ENCODE results near the gene DDX41. TPM values are rescaled to one million over a fixed set of nuclear protein-coding genes. Genes with fewer than 3 reads are reported as not detected.

The DDX41 gene
- total RNA-seq, 1 experiment from 2014 or later: 318 TPM

DNA sequence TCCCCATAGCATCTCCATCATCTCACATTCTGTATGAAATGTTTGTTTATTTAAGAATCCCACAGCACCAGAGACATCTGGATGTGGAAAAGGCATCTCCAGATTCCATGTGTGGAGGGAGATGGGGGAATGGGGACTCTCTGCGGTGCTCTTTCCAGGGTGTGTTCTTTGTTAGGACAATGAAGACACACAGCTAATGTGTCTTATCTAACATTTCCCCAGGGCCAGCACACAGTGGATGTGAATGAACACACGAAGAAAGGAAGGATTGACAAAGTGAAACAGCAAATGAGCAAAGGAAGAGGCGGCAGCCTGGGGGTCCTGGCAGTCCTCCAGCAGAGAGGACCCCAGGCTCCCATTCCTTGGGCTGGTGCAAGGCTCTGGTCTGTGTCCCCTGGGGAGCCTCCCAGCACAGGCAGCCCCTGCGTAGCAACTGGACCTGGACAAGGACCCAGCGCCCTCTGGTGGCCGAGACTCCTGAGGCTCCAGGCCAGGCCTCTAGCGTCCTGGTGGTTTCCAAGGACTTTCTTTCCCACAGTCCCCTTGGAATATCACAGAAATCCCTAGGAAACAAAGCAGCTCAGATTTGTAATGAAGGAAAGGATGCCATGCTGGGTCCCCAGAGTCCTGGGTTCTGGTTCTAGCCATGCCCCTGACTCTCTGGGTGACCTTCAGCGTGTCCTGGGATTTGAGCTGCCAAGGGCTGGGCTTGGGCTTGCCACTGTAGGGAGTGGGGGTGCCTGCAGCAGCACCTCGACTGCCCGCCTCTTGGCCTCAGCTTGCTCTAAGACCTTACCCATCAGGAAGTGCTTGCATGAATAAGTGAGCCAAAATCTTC lies 15.9 kb downstream of the DDX41 start:
- Histone ChIP-seq H3F3A (ENCODE audit: low read length, unreplicated experiment) (peaks cover under 1% of the 10 kb centered on the region), H3K27ac (ENCODE audit: low read length) (no peak overlapping the region), H3K36me3 (ENCODE audit: low read depth, low read length) (no peaks in the 10 kb centered on the region), H3K4me2 (ENCODE audit: low read length) (no peak overlapping the region), H3K4me3 (ENCODE audit: low read length) (no peak overlapping the region), H3K79me2 (ENCODE audit: low read length) (peaks cover 11% of the 10 kb centered on the region), H3K9me3 (ENCODE audit: low read length) (no peaks in the 10 kb centered on the region), H3K4me1 (ENCODE audit: insufficient read depth, low read length) (peaks cover 11% of the 10 kb centered on the region), H2AFZ (ENCODE audit: low read length) (no peak overlapping the region), H3K9ac (ENCODE audit: low read length) (no peak overlapping the region), H3K27me3 (ENCODE audit: low read length) (no peaks in the 10 kb centered on the region), H3K9me2 (replicated peaks; ENCODE audit: low read length) (no peaks in the 10 kb centered on the region), H4K20me1 (ENCODE audit: low read length) (peaks cover under 1% of the 10 kb centered on the region; the same call in 1 of the 2 replicates)
- ATAC-seq (peak; percentile 48), DNase-seq (peak; percentile 88)
- intact Hi-C loops (cut with micrococcal nuclease): loop anchor here (1.0 to 5.0 kb wide), 4 partner anchors 46 to 389 kb away; no protein-coding TSS in a partner anchor
- no TSS peak for BruUV-seq (replicated peaks)
- ChIA-PET CTCF (interaction anchor here (0.6 kb wide), 1 partner anchor 110 kb away, joined by 4 read pairs; no protein-coding TSS in a partner anchor), POLR2A (ENCODE audit: unreplicated experiment) (no interaction called here)
- TF ChIP-seq EZH2phosphoT487 (IDR thresholded peaks at IDR 0.05; ENCODE audit: borderline replicate concordance, low read length): no peak
- TF ChIP-seq, protein P1, sequence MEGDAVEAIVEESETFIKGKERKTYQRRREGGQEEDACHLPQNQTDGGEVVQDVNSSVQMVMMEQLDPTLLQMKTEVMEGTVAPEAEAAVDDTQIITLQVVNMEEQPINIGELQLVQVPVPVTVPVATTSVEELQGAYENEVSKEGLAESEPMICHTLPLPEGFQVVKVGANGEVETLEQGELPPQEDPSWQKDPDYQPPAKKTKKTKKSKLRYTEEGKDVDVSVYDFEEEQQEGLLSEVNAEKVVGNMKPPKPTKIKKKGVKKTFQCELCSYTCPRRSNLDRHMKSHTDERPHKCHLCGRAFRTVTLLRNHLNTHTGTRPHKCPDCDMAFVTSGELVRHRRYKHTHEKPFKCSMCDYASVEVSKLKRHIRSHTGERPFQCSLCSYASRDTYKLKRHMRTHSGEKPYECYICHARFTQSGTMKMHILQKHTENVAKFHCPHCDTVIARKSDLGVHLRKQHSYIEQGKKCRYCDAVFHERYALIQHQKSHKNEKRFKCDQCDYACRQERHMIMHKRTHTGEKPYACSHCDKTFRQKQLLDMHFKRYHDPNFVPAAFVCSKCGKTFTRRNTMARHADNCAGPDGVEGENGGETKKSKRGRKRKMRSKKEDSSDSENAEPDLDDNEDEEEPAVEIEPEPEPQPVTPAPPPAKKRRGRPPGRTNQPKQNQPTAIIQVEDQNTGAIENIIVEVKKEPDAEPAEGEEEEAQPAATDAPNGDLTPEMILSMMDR (conservative IDR thresholded peaks at IDR 0.05; ENCODE audit: low read depth, low read length): peak; percentile 98
- TF ChIP-seq EZH2 (IDR thresholded peaks at IDR 0.05; ENCODE audit: low read length, unreplicated experiment): no peak

DNA sequence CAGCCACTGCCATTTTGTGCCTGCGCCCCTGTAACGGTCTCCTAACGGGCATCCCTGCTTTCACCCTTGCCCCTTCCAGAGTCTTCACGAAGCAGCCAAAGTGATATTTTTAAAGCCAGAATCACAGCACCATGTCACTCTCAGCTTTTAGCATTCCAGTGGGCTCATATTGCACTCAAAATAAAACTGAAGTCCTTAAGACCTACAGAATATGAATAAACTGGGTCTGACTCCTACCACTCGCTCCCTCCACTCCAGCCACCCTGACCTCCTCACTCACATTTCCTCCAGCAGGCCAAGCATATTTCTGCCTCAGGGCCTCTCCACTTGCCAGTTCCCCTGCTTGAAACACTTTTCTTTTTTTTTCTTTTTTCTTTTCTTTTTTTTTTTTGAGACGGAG lies 16.9 kb downstream of the DDX41 start:
- no peaks in the 10 kb centered on the region for H3K27me3 ChIP-seq (ENCODE audit: low read length)
- CTCF ChIA-PET: no interaction called here
- H2AFZ ChIP-seq (ENCODE audit: low read length): no peak overlapping the region
- no peak overlapping the region for H3K4me2 ChIP-seq (ENCODE audit: low read length)
- POLR2A ChIA-PET (ENCODE audit: unreplicated experiment): no interaction called here
- no peaks in the 10 kb centered on the region for H3K9me2 ChIP-seq (replicated peaks; ENCODE audit: low read length)
- no TSS peak for BruUV-seq (replicated peaks)
- peaks cover 22% of the 10 kb centered on the region for H3K79me2 ChIP-seq (ENCODE audit: low read length)
- peaks cover 8% of the 10 kb centered on the region; the same call in 1 of the 2 replicates for H4K20me1 ChIP-seq (ENCODE audit: low read length)
- H3K9ac ChIP-seq (ENCODE audit: low read length): no peak overlapping the region
- no peak for TF ChIP-seq EZH2 (IDR thresholded peaks at IDR 0.05; ENCODE audit: low read length, unreplicated experiment)
- H3K27ac ChIP-seq (ENCODE audit: low read length): no peak overlapping the region
- H3F3A ChIP-seq (ENCODE audit: low read length, unreplicated experiment): peaks cover 4% of the 10 kb centered on the region
- no peaks in the 10 kb centered on the region for H3K9me3 ChIP-seq (ENCODE audit: low read length)
- H3K4me3 ChIP-seq (ENCODE audit: low read length): no peak overlapping the region
- ATAC-seq (no peak), DNase-seq (no peak)
- H3K36me3 ChIP-seq (ENCODE audit: low read depth, low read length): no peaks in the 10 kb centered on the region; the same call in 1 of the 2 replicates
- intact Hi-C loops (cut with micrococcal nuclease): loop anchor here (5.0 kb wide), 2 partner anchors 198 to 388 kb away; partner anchors contain the start of genes PRELID1 and RAB24
- peaks cover 22% of the 10 kb centered on the region for H3K4me1 ChIP-seq (ENCODE audit: insufficient read depth, low read length)

DNA sequence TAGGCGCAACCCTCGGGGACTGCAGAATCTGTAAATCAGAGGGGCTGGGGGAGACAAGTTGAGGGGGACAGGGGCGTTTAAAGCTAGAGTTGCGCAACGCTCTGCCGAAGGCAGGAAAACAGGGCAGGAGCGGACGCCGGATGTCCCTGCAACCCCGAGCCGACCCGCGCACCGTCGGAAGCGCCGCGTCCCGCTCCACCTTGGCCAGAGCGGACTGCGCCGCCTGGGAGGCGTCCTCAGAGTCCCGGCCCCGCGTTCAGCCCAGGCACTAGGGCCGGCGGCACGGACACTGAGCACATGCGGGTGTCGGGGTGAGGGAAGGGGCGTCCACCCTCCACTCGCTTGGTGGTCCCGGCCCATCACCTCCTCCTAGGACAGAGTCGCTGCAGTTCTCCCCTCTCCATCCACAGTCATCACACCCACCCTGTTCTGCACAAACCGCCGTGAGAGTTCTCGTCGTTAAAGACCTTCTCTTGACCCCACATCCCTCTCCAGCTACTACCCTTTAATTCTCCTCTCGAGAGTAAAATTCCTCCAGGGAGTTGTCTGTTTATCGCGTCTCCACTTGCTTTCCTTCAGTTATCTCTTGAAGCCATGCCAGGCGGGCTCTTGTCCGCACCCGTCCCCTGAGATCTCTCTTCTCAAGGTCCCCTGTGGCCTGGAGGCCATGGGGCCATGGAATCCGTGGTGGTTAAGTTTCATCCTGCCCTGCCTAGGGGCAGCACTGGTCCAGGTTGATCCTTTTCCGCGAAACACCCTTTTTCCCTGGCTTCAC lies 18.6 kb downstream of the DDX41 start:
- DNase-seq (peak; percentile 29), ATAC-seq (0 out of 2 replicates have a peak, but pooled peaks have one; percentile 1)
- peaks cover 8% of the 10 kb centered on the region; the same call in 1 of the 2 replicates for H4K20me1 ChIP-seq (ENCODE audit: low read length)
- H3K4me1 ChIP-seq (ENCODE audit: insufficient read depth, low read length): peaks cover 38% of the 10 kb centered on the region
- ChIA-PET POLR2A (ENCODE audit: unreplicated experiment) (interaction anchor here (0.6 to 1.0 kb wide), 8 partner anchors 26 to 119 kb away, joined by 3 to 6 read pairs (median 3); no protein-coding TSS in a partner anchor), CTCF (interaction anchor here (0.9 to 1.4 kb wide), 3 partner anchors 40 to 94 kb away, joined by 3 to 7 read pairs (median 6); no protein-coding TSS in a partner anchor)
- peaks cover 31% of the 10 kb centered on the region for H3K79me2 ChIP-seq (ENCODE audit: low read length)
- peak overlapping the region; percentile 88 for H2AFZ ChIP-seq (ENCODE audit: low read length)
- H3K9me2 ChIP-seq (replicated peaks; ENCODE audit: low read length): no peaks in the 10 kb centered on the region
- intact Hi-C loops (cut with micrococcal nuclease): loop anchor here (5.0 kb wide), 1 partner anchor 196 kb away; the partner anchor contains the start of genes PRELID1 and RAB24
- H3K9ac ChIP-seq (ENCODE audit: low read length): peak overlapping the region; percentile 35; the same call in 1 of the 2 replicates
- TSS peak; percentile 73 for BruUV-seq (replicated peaks)
- peak overlapping the region; percentile 22; the same call in 1 of the 2 replicates for H3K27ac ChIP-seq (ENCODE audit: low read length)
- peak overlapping the region; percentile 76 for H3K4me3 ChIP-seq (ENCODE audit: low read length)
- peaks cover 4% of the 10 kb centered on the region for H3F3A ChIP-seq (ENCODE audit: low read length, unreplicated experiment)
- peaks cover 5% of the 10 kb centered on the region; the same call in 1 of the 2 replicates for H3K36me3 ChIP-seq (ENCODE audit: low read depth, low read length)
- no peaks in the 10 kb centered on the region for H3K9me3 ChIP-seq (ENCODE audit: low read length)
- H3K4me2 ChIP-seq (ENCODE audit: low read length): peak overlapping the region; percentile 99
- no peaks in the 10 kb centered on the region for H3K27me3 ChIP-seq (ENCODE audit: low read length)
- TF ChIP-seq EZH2 (IDR thresholded peaks at IDR 0.05; ENCODE audit: low read length, unreplicated experiment) (no peak), EZH2phosphoT487 (IDR thresholded peaks at IDR 0.05; ENCODE audit: borderline replicate concordance, low read length) (no peak)
- TF ChIP-seq, protein P1 (conservative IDR thresholded peaks at IDR 0.05; ENCODE audit: low read depth, low read length): no peak
